ENCODE results near the gene CYTH3. TPM values are rescaled to one million over a fixed set of nuclear protein-coding genes. Genes with fewer than 3 reads are reported as not detected.

Gene CYTH3
- total RNA-seq, 1 donor from 2014 or later, result 15.6 TPM

DNA sequence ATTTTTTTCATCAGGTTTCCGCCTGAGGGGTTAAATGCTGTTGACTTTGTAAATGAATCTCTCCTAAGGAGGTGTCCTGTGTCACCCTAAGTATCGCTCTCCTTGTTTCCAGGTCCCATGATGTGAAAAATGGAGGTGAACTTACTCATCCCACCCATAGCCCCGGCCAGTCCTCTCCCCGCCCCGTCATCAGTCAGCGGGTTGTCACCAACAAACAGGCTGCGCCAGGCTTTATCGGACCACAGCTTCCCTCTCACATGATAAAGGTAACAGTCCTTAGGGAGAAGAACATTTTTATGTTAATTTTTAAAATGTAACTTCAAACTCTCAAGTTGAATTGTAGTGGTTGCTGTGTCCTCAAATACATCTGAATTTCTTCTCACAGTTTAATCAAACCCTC lies 124.8 kb downstream of the CYTH3 start:
- no peak overlapping the region for H3K4me3 ChIP-seq (ENCODE audit: low read depth, low read length)
- TF ChIP-seq, protein P1, sequence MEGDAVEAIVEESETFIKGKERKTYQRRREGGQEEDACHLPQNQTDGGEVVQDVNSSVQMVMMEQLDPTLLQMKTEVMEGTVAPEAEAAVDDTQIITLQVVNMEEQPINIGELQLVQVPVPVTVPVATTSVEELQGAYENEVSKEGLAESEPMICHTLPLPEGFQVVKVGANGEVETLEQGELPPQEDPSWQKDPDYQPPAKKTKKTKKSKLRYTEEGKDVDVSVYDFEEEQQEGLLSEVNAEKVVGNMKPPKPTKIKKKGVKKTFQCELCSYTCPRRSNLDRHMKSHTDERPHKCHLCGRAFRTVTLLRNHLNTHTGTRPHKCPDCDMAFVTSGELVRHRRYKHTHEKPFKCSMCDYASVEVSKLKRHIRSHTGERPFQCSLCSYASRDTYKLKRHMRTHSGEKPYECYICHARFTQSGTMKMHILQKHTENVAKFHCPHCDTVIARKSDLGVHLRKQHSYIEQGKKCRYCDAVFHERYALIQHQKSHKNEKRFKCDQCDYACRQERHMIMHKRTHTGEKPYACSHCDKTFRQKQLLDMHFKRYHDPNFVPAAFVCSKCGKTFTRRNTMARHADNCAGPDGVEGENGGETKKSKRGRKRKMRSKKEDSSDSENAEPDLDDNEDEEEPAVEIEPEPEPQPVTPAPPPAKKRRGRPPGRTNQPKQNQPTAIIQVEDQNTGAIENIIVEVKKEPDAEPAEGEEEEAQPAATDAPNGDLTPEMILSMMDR (conservative IDR thresholded peaks at IDR 0.05; ENCODE audit: low read depth, low read length), result no peak
- no peak for DNase-seq (ENCODE audit: low read depth)

DNA sequence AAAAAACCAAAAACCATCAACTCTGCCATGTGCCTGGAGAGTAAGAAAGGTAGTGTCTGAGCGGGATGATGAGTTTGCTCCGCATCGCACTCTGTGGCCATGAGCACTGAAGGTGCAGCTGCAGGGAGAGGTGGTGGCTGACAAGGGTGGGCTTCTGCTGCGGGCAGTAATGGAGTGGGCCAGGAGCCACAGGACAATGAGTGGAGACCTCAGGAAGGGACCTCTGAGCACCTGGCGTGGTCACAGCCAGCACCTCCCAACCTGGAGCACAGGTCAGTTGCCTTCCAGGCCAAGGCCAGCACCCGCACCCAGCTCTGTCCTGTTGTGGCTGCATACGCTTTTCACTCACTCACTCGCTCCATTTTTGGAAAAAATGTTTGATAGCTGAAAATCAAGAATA lies 125.8 kb downstream of the CYTH3 start:
- H3K4me3 ChIP-seq (ENCODE audit: low read depth, low read length), result no peak overlapping the region
- TF ChIP-seq, protein P1 (conservative IDR thresholded peaks at IDR 0.05; ENCODE audit: low read depth, low read length), result no peak
- DNase-seq (ENCODE audit: low read depth), result no peak

DNA sequence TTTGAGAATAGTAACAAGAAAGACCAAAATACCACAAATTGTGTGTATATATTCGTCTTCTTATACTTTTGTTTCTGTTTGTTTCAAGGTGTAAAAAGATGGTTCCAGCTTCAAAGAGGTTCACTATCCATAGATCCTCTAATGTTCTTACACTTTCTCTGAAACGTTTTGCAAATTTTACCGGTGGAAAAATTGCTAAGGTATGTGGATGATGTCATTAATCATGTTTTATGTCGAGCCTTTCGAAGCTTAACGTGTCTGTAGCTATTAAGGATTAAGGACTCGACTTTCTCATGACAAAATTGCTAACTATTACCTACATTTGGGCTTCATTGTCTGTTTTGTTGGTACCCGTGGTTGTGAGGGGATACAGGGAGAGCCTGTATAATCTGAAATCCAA lies 128.4 kb downstream of the CYTH3 start:
- H3K4me3 ChIP-seq (ENCODE audit: low read depth, low read length), result no peak overlapping the region
- TF ChIP-seq, protein P1 (conservative IDR thresholded peaks at IDR 0.05; ENCODE audit: low read depth, low read length), result no peak
- DNase-seq (ENCODE audit: low read depth), result no peak

DNA sequence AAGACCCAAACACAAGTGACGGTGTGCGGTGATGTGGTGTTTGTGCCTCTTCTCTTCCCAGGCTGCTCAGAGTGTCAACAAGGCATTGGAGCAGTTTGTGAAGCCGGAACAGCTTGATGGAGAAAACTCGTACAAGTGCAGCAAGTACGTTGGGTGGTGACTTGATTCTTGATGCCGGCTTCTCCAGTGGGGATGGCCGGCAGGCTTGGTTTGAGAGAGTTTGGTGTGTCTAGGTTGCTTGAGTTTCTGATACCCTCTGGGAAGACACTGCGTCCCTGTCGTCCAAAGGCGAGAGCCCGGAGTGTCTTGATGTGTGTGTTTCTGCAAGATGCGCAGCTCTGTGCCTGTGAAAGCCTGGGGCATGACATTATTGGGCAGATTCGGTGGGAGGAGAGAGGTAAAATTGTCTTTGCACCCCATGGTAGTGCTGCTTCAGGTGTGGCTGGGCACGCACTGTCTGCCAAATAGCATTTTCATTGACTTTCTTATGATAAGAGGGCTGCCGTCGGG lies 129.5 kb downstream of the CYTH3 start:
- no peak for DNase-seq (ENCODE audit: low read depth)
- TF ChIP-seq, protein P1 (conservative IDR thresholded peaks at IDR 0.05; ENCODE audit: low read depth, low read length), result no peak
- H3K4me3 ChIP-seq (ENCODE audit: low read depth, low read length), result no peak overlapping the region

DNA sequence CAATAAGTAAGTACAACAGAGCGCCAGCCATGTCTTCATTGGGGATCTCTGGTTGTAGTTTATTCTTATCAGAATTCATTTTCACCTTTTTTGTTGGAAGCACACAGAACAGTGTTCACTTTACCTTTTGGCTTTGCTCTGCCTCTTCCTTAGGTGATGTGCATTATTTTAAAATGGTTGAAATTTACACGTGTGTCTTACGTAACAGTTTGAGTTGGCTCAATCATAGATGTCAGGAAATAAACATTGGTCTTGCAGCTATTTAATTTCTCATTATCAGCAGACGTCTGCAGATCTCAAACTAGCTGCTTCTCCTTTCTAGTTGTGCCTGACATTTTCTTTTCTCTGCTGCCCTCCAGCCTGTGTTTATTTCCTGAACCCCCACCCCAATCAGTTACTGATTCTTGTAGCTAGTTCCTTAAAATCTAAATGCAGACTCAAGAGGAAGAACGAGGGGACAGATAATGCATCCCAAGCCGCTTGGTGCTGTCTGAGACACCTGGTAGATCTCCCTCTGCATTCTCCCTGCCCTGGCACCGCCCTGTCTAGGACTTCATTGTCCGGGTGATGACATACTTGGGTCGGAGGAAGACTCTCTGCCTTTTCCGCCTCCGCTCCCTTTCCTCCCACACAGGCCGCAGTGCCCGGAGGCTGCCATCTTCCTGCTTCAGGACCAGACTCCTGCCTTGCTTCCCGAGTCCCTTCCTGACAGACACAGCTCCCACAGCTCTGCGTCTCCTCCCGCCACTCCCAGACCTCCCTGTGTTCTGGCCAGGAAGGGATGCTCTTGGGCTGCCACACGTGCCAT lies 133.0 kb downstream of the CYTH3 start:
- TF ChIP-seq, protein P1 (conservative IDR thresholded peaks at IDR 0.05; ENCODE audit: low read depth, low read length), result no peak
- DNase-seq (ENCODE audit: low read depth), result no peak
- no peak overlapping the region for H3K4me3 ChIP-seq (ENCODE audit: low read depth, low read length)

DNA sequence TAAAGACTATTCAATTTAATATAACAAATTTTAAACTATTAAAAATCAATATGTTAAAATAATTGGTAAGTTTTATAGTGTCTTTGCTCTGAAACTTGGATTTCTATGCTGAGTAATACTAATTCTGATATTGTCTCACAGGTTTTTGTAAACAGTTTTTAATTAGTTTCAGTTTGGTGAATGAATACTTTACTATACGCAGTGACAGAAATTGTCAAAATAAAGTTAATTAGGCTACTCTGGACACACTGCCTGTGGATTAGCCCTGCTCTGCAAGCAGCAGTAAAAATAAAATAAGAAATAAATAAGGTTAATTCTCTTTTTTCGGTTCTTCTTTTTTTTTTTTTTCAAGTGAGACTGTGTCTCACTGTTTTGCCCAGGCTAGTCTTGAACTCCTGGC lies 135.9 kb downstream of the CYTH3 start:
- no peak overlapping the region for H3K4me3 ChIP-seq (ENCODE audit: low read depth, low read length)
- no peak for DNase-seq (ENCODE audit: low read depth)
- TF ChIP-seq, protein P1 (conservative IDR thresholded peaks at IDR 0.05; ENCODE audit: low read depth, low read length), result no peak

DNA sequence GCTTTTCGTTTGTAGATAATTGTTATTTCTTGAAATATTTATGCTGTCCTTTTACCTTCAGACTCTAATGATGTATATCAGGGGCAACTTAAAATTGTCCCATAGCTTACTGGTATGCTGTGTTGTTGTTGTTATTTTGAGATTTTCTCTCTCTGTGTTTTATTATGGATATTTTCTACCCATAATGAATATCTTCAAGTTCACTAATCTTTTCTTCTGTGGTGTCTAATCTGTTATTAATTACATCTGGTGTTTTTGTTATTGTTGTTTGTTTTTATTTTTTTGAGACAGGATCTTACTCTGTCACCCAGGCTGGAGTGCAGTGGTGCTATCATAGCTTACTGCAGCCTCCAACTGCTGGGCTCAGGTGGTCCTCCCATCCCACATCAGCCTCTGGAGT lies 139.2 kb downstream of the CYTH3 start:
- H3K4me3 ChIP-seq (ENCODE audit: low read depth, low read length), result no peak overlapping the region
- TF ChIP-seq, protein P1 (conservative IDR thresholded peaks at IDR 0.05; ENCODE audit: low read depth, low read length), result no peak
- no peak for DNase-seq (ENCODE audit: low read depth)
